KMS-11 (cell line): ENCODE measurements around the gene LAMP2.

Experiments used
- H2AFZ ChIP-seq: fragments of 200-600 bp; sonication (generic); 2 replicates; pipeline ENCODE4 v1.6.1; 2016; ENCODE audit warnings: antibody characterized with exemption, mixed run types, low read depth
- H3K27ac ChIP-seq: fragments of 200-600 bp; sonication (generic); 2 replicates; pipeline ENCODE4 v1.6.1; 2016; ENCODE audit warnings: mild to moderate bottlenecking, mixed run types
- H3K27me3 ChIP-seq: fragments of 200-600 bp; sonication (generic); 2 replicates; pipeline ENCODE4 v1.6.1; 2017; ENCODE audit warnings: mild to moderate bottlenecking, low read depth, mixed run types, moderate library complexity; ENCODE audit not compliant: insufficient read depth
- H3K36me3 ChIP-seq: fragments of 200-600 bp; sonication (generic); 2 replicates; pipeline ENCODE4 v1.6.1; 2017; ENCODE audit warnings: mild to moderate bottlenecking, mixed run types; ENCODE audit not compliant: insufficient read depth
- H3K4me1 ChIP-seq: fragments of 200-600 bp; sonication (generic); 2 replicates; pipeline ENCODE4 v1.6.1; 2016; ENCODE audit warnings: mild to moderate bottlenecking, low read depth, mixed run types; ENCODE audit not compliant: poor library complexity, severe bottlenecking
- H3K4me2 ChIP-seq: fragments of 200-600 bp; sonication (generic); 2 replicates; pipeline ENCODE4 v1.7.0; 2016; ENCODE audit warnings: mild to moderate bottlenecking, mixed run types
- H3K4me3 ChIP-seq: fragments of 200-600 bp; sonication (generic); IDR thresholded peaks from 2 replicates; pipeline ENCODE4 v1.6.1; 2017; ENCODE audit warnings: low read depth, low read length, mixed read lengths; ENCODE audit not compliant: insufficient read depth
- H3K79me2 ChIP-seq: fragments of 200-600 bp; sonication (generic); 2 replicates; pipeline ENCODE4 v1.6.1; 2016; ENCODE audit warnings: low read depth, mixed run types; ENCODE audit not compliant: insufficient read depth
- H3K9ac ChIP-seq: fragments of 200-600 bp; sonication (generic); 2 replicates; pipeline ENCODE4 v1.6.1; 2016; ENCODE audit warnings: mild to moderate bottlenecking, mixed run types
- H4K20me1 ChIP-seq: fragments of 200-600 bp; sonication (generic); 2 replicates; pipeline ENCODE4 v1.6.1; 2016; ENCODE audit warnings: mild to moderate bottlenecking, mixed run types; ENCODE audit not compliant: insufficient read depth
- CTCF ChIP-seq: fragments of 200-600 bp; sonication (generic); conservative IDR thresholded peaks from 2 replicates; pipeline ENCODE4 v1.6.1; 2017; ENCODE audit warnings: low read depth, mild to moderate bottlenecking, antibody characterized with exemption, low read length, moderate library complexity, mixed read lengths

Gene LAMP2

GRCh38 chrX:120378570-120378969 is 90.5 kb downstream of the LAMP2 start:
- no peaks in the 10 kb centered on the region for H3K79me2 ChIP-seq

More at GRCh38 chrX:120378570-120378969, 90.5 kb downstream of the LAMP2 start:
- no peak overlapping the region for H3K27ac ChIP-seq
- no peak for TF ChIP-seq CTCF
- H3K27me3 ChIP-seq = no peaks in the 10 kb centered on the region
- no peaks in the 10 kb centered on the region for H3K36me3 ChIP-seq
- H3K4me2 ChIP-seq = no peak overlapping the region
- H4K20me1 ChIP-seq = no peaks in the 10 kb centered on the region
- no peaks in the 10 kb centered on the region for H3K4me1 ChIP-seq
- H3K4me3 ChIP-seq = no peak overlapping the region
- no peak overlapping the region for H2AFZ ChIP-seq
- no peak overlapping the region for H3K9ac ChIP-seq
